ENCODE measurements around the gene ACAD8.
A peak's percentile ranks its signal among the peaks of the same experiment; 100 is the strongest.
"Not testable (repeated sequence)": the region's sequence is repeated elsewhere in the genome, so short reads cannot be mapped to it uniquely, and the experiment has no call there.

The ACAD8 gene

GRCh38 chr11:134242376-134242775 is 11.0 kb upstream of the ACAD8 start:
- no peak for DNase-seq

GRCh38 chr11:134243913-134244312 is 9.5 kb upstream of the ACAD8 start:
- DNase-seq: no peak

GRCh38 chr11:134244593-134244992 is 8.8 kb upstream of the ACAD8 start:
- DNase-seq: peak; percentile 13

- no peak for DNase-seq
These were observed 7.9 kb upstream of the ACAD8 start for GRCh38 chr11:134245434-134245833.

- DNase-seq: no peak
These were observed 7.3 kb upstream of the ACAD8 start for GRCh38 chr11:134246100-134246499.

GRCh38 chr11:134246678-134247077 is 6.7 kb upstream of the ACAD8 start:
- no peak for DNase-seq

- DNase-seq: no peak
These were observed 4.4 kb upstream of the ACAD8 start for GRCh38 chr11:134248910-134249480.

- DNase-seq: no peak
These were observed 3.1 kb upstream of the ACAD8 start for GRCh38 chr11:134250246-134250645.

- DNase-seq: no peak
These were observed 2.7 kb upstream of the ACAD8 start for GRCh38 chr11:134250675-134251074.

- DNase-seq: no peak
These were observed 801 bp upstream of the ACAD8 start for GRCh38 chr11:134252346-134253187.

GRCh38 chr11:134254433-134255183 is 1.2 kb downstream of the ACAD8 start:
- DNase-seq: no peak

- not testable (repeated sequence) for DNase-seq
These were observed 1.8 kb downstream of the ACAD8 start for GRCh38 chr11:134255184-134255561.

- DNase-seq: no peak
These were observed 3.7 kb downstream of the ACAD8 start for GRCh38 chr11:134257101-134257500.

GRCh38 chr11:134258577-134258976 is 5.2 kb downstream of the ACAD8 start:
- no peak for DNase-seq

GRCh38 chr11:134260503-134260902 is 7.1 kb downstream of the ACAD8 start:
- no peak for DNase-seq

GRCh38 chr11:134260983-134261382 is 7.6 kb downstream of the ACAD8 start:
- no peak for DNase-seq

GRCh38 chr11:134261626-134262488 is 8.5 kb downstream of the ACAD8 start:
- DNase-seq: peak; percentile 28

GRCh38 chr11:134264966-134265764 is 11.8 kb downstream of the ACAD8 start:
- DNase-seq: no peak

- no peak for DNase-seq
These were observed 13.1 kb downstream of the ACAD8 start for GRCh38 chr11:134266440-134266839.

GRCh38 chr11:134266841-134267251 is 13.5 kb downstream of the ACAD8 start:
- DNase-seq: no peak

GRCh38 chr11:134267461-134267860 is 14.1 kb downstream of the ACAD8 start:
- no peak for DNase-seq

- no peak for DNase-seq
These were observed 14.6 kb downstream of the ACAD8 start for GRCh38 chr11:134267966-134268365.
